Measurements from ENCODE around the gene TMEM272. TPM values are rescaled to one million over a fixed set of nuclear protein-coding genes. Genes with fewer than 3 reads are reported as not detected.

TMEM272 gene
- total RNA-seq, 3 donors from 2014 or later, result under 0.01 to 0.16 TPM; not detected in 1

- peaks cover 0 to 13% of the 10 kb centered on the region in 2 donors for H3K4me1 ChIP-seq
- no peak for TF ChIP-seq CTCF (IDR thresholded peaks at IDR 0.05)
- no peak for TF ChIP-seq POLR2AphosphoS5 (IDR thresholded peaks at IDR 0.05)
- no peak for TF ChIP-seq POLR2A (IDR thresholded peaks at IDR 0.05)
- DNase-seq (ENCODE audit: low spot score in 2 of 2), result no peak
- no peaks in the 10 kb centered on the region for H3K36me3 ChIP-seq
- H3K9me3 ChIP-seq, result no peaks in the 10 kb centered on the region
- no peaks in the 10 kb centered on the region for H3K27me3 ChIP-seq
- intact Hi-C loops (cut with DNase I; ENCODE audit: low total_unique reads), result no loop called here
- no peak overlapping the region for H3K4me3 ChIP-seq
- H3K27ac ChIP-seq, result peak overlapping the region; percentile 89 to 97
These were observed 74.1 kb downstream of the TMEM272 start for GRCh38 chr13:51770681-51771417.

GRCh38 chr13:51770160-51770559, 74.8 kb downstream of the TMEM272 start:
- Histone ChIP-seq H3K4me3 (no peak overlapping the region), H3K27ac (peak overlapping the region; percentile 89 to 97), H3K4me1 (peaks cover 0 to 13% of the 10 kb centered on the region in 2 donors), H3K36me3 (no peaks in the 10 kb centered on the region), H3K27me3 (no peaks in the 10 kb centered on the region), H3K9me3 (no peaks in the 10 kb centered on the region)
- intact Hi-C loops (cut with DNase I; ENCODE audit: low total_unique reads), result no loop called here
- no peak for DNase-seq (ENCODE audit: low spot score in 2 of 2)
- TF ChIP-seq POLR2AphosphoS5 (IDR thresholded peaks at IDR 0.05), result no peak
- TF ChIP-seq POLR2A (IDR thresholded peaks at IDR 0.05), result no peak
- TF ChIP-seq CTCF (IDR thresholded peaks at IDR 0.05), result no peak

- H3K4me3 ChIP-seq, result no peak overlapping the region
- no peaks in the 10 kb centered on the region for H3K36me3 ChIP-seq
- peak overlapping the region; percentile 89 to 97 for H3K27ac ChIP-seq
- intact Hi-C loops (cut with DNase I; ENCODE audit: low total_unique reads), result no loop called here
- no peaks in the 10 kb centered on the region for H3K27me3 ChIP-seq
- H3K4me1 ChIP-seq, result peaks cover 0 to 17% of the 10 kb centered on the region in 2 donors
- TF ChIP-seq POLR2AphosphoS5 (IDR thresholded peaks at IDR 0.05) (peak; percentile 89 to 93 (median 90)), POLR2A (IDR thresholded peaks at IDR 0.05) (no peak)
- H3K9me3 ChIP-seq, result no peaks in the 10 kb centered on the region
- DNase-seq (ENCODE audit: low spot score in 2 of 2), result peak in 1 of 2 donors; percentile 87
These were observed 75.4 kb downstream of the TMEM272 start for GRCh38 chr13:51769455-51770127.

GRCh38 chr13:51768976-51769375, 76.0 kb downstream of the TMEM272 start:
- intact Hi-C loops (cut with DNase I; ENCODE audit: low total_unique reads), result no loop called here
- H3K36me3 ChIP-seq, result no peaks in the 10 kb centered on the region
- no peak overlapping the region for H3K4me3 ChIP-seq
- no peak for TF ChIP-seq POLR2A (IDR thresholded peaks at IDR 0.05)
- TF ChIP-seq CTCF (IDR thresholded peaks at IDR 0.05), result no peak
- no peak for TF ChIP-seq POLR2AphosphoS5 (IDR thresholded peaks at IDR 0.05)
- H3K27me3 ChIP-seq, result no peaks in the 10 kb centered on the region
- H3K4me1 ChIP-seq, result peaks cover 0 to 17% of the 10 kb centered on the region in 2 donors
- H3K27ac ChIP-seq, result peak overlapping the region; percentile 89 to 97
- no peaks in the 10 kb centered on the region for H3K9me3 ChIP-seq
- no peak for DNase-seq (ENCODE audit: low spot score in 2 of 2)

GRCh38 chr13:51768378-51768921, 76.5 kb downstream of the TMEM272 start:
- Histone ChIP-seq H3K27ac (peak overlapping the region; percentile 89 to 97), H3K4me1 (peaks cover 0 to 17% of the 10 kb centered on the region in 2 donors)

More at GRCh38 chr13:51768378-51768921, 76.5 kb downstream of the TMEM272 start:
- intact Hi-C loops (cut with DNase I; ENCODE audit: low total_unique reads), result no loop called here
- no peaks in the 10 kb centered on the region for H3K9me3 ChIP-seq
- no peak for DNase-seq (ENCODE audit: low spot score in 2 of 2)
- no peaks in the 10 kb centered on the region for H3K36me3 ChIP-seq
- TF ChIP-seq CTCF (IDR thresholded peaks at IDR 0.05) (no peak), POLR2AphosphoS5 (IDR thresholded peaks at IDR 0.05) (no peak), POLR2A (IDR thresholded peaks at IDR 0.05) (no peak)
- H3K27me3 ChIP-seq, result no peaks in the 10 kb centered on the region
- H3K4me3 ChIP-seq, result no peak overlapping the region

Data from breast epithelium (tissue), 4 donors.